Esophagus muscularis mucosa (tissue), 4 donors: ENCODE results near the gene TAGLN2. TPM values are rescaled to one million over a fixed set of nuclear protein-coding genes. Genes with fewer than 3 reads are reported as not detected.

ENCODE experiments used
- DNase-seq: peaks from one replicate; pipeline ENCODE4 v3.0.0-alpha.2; 2017; ENCODE audit errors: extremely low spot score
- H3K27ac ChIP-seq, 4 donors: fragments of 200-600 bp; sonication (generic); replicated peaks in 1 of 4; 1 replicate in 3 of 4; 2 replicates in 1 of 4; pipeline ENCODE4 v1.5.1; 2016 to 2019; ENCODE audit warnings: mild to moderate bottlenecking in 1 of 4
- H3K27me3 ChIP-seq, 4 donors: fragments of 200-600 bp; sonication (generic); one replicate each; pipeline versions ENCODE4 v1.5.1 to v1.6.0; 2016 to 2019
- H3K36me3 ChIP-seq, 4 donors: fragments of 200-600 bp; sonication (generic); one replicate each; pipeline ENCODE4 v1.5.1; 2016 to 2019
- H3K4me1 ChIP-seq, 4 donors: fragments of 200-600 bp; sonication (generic); one replicate each; pipeline ENCODE4 v1.5.1; 2016 to 2019
- H3K4me3 ChIP-seq, 4 donors: fragments of 200-600 bp; sonication (generic); 1 replicate in 2 of 4; 2 replicates in 2 of 4; pipeline ENCODE4 v1.5.1; 2016 to 2019; ENCODE audit warnings: mild to moderate bottlenecking in 4 of 4, moderate library complexity in 1 of 4
- H3K9me3 ChIP-seq, 4 donors: fragments of 200-600 bp; sonication (generic); 1 replicate in 3 of 4; 2 replicates in 1 of 4; pipeline ENCODE4 v1.5.1; 2016 to 2019
- EP300 ChIP-seq: sonication (generic); formaldehyde crosslinking; IDR thresholded peaks from one replicate; pipeline ENCODE4 v1.6.1; 2017; ENCODE audit warnings: antibody characterized with exemption
- POLR2A ChIP-seq: fragments of 450-650 bp; IDR thresholded peaks from one replicate; pipeline ENCODE4 v1.6.1; 2017; ENCODE audit warnings: antibody characterized with exemption, moderate library complexity, mild to moderate bottlenecking, low read depth
- POLR2AphosphoS5 ChIP-seq, 2 donors: sonication (generic); formaldehyde crosslinking; IDR thresholded peaks; one replicate each; pipeline ENCODE4 v1.6.1; 2017; ENCODE audit warnings: antibody characterized with exemption in 2 of 2
- WGBS: methylation state at CpG from one replicate; pipeline ENCODE4 v1.1.5; 2018; 5-methylcytosine and 5-hydroxymethylcytosine counted together
- intact Hi-C: fragments of 100-400 bp; cut with DNase I; formaldehyde crosslinking; loops from one replicate; pipeline ENCODE4 v1.15.1; 2023
- total RNA-seq, 4 donors: library from RNA; depleted of rRNA; stranded (reverse); fragments of >200 nt; gene quantifications; one replicate each; pipeline versions ENCODE4 v1.1.0 to v1.2.1, GENCODE V29; 2016
- TF ChIP-seq, protein P1 (sequence below), 3 experiments: fragments of 200-600 bp in 2 of 3; fragments of 450-650 bp in 1 of 3; sonication (generic) in 2 of 3; IDR thresholded peaks; one replicate each; pipeline ENCODE4 v1.5.1; 2017 to 2019; ENCODE audit warnings: antibody characterized with exemption in 3 of 3, mild to moderate bottlenecking in 2 of 3, moderate library complexity in 1 of 3

Gene TAGLN2
- total RNA-seq, 4 donors from 2014 or later = 125 to 276 (median 228) TPM

GRCh38 chr1:159882527-159882862, 42.8 kb downstream of the TAGLN2 start:
- H3K4me1 ChIP-seq = peaks cover 3 to 12% (median 6%) of the 10 kb centered on the region in 4 donors
- no peak overlapping the region for H3K27ac ChIP-seq
- TF ChIP-seq, protein P1, sequence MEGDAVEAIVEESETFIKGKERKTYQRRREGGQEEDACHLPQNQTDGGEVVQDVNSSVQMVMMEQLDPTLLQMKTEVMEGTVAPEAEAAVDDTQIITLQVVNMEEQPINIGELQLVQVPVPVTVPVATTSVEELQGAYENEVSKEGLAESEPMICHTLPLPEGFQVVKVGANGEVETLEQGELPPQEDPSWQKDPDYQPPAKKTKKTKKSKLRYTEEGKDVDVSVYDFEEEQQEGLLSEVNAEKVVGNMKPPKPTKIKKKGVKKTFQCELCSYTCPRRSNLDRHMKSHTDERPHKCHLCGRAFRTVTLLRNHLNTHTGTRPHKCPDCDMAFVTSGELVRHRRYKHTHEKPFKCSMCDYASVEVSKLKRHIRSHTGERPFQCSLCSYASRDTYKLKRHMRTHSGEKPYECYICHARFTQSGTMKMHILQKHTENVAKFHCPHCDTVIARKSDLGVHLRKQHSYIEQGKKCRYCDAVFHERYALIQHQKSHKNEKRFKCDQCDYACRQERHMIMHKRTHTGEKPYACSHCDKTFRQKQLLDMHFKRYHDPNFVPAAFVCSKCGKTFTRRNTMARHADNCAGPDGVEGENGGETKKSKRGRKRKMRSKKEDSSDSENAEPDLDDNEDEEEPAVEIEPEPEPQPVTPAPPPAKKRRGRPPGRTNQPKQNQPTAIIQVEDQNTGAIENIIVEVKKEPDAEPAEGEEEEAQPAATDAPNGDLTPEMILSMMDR (IDR thresholded peaks at IDR 0.05) = no peak
- intact Hi-C loops = no loop called here
- no peak overlapping the region for H3K4me3 ChIP-seq
- H3K36me3 ChIP-seq = no peaks in the 10 kb centered on the region
- no peaks in the 10 kb centered on the region for H3K9me3 ChIP-seq
- H3K27me3 ChIP-seq = no peaks in the 10 kb centered on the region
- 74% methylated on average over 2 of the region's 2 CpGs for WGBS
- DNase-seq = no peak

DNA sequence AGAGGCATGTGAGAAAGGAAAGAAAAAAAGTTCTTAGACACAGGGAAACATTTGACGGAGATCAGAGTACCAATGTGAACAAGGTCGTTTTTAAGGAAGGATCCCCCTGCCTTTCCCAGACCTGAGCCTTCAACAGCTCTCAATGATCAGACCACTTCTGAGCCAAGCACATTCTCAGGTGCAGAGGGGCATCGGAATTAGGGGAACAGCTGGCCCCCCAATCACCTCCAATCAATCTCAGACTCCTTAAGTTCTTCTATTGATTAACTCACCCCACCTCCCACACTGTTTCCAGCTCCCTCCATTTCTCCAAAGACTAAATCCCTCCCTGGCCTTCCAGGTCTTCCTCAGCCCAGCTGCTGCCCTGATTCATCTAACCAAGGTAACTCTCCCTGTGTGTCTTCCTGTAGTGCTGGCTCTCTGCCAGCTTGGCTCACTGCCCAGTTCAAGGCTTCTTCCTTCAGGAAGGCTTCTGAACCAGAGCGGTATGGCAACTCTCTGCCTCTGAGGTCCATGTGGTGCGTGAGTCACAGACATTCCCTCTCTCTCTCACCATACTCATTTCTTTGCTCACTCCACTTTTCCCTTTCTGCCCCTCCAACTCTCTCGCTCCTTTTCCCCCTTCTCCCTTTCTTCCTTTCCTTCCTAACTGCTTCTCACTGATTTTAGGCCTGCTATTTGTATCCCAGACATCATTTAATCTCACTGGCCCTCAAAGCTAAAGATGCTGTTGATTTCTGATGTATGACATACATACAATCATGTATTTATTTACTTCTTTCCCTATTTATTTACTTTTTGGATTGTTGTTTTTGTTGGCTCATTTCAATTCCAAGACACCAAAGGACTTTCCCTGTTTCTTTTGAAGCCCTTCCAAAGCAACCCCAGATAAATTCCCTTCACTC, 43.4 kb downstream of the TAGLN2 start:
- H3K4me1 ChIP-seq = peaks cover 3 to 12% (median 6%) of the 10 kb centered on the region in 4 donors
- H3K4me3 ChIP-seq = no peak overlapping the region
- no peak overlapping the region for H3K27ac ChIP-seq
- intact Hi-C loops = no loop called here
- H3K27me3 ChIP-seq = peaks cover 0 to 4% (median 0%) of the 10 kb centered on the region in 4 donors
- TF ChIP-seq EP300 (no peak), POLR2AphosphoS5 (IDR thresholded peaks at IDR 0.05) (peak in 1 of 2 donors; percentile 36), POLR2A (no peak)
- TF ChIP-seq, protein P1 (IDR thresholded peaks at IDR 0.05) = no peak
- no peak for DNase-seq
- H3K9me3 ChIP-seq = no peaks in the 10 kb centered on the region
- H3K36me3 ChIP-seq = no peaks in the 10 kb centered on the region
- 59% methylated on average over 6 of the region's 6 CpGs for WGBS

DNA sequence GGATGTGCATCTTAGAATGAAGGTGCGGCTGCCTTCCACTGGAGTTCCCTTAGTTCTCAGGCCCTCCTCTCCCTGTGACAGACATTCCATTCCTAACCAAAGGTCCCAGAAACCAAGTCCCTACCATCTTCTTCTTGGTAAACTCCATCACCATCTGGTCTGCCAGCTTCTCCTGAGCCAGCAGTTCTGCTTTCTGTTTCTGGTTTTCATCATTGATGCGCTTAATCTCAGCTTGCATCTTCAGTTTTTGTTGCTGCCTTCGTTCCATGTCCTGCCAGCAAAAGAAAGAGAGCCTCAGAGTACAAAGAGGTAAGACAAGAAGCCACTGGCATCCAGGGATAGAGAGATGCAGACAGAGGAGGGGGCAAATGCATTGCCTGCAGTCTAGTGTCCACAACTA, 44.9 kb downstream of the TAGLN2 start:
- no peak overlapping the region for H3K27ac ChIP-seq
- WGBS = 87% methylated on average over 3 of the region's 3 CpGs
- no peak overlapping the region for H3K4me3 ChIP-seq
- no peak for DNase-seq
- intact Hi-C loops = no loop called here
- H3K4me1 ChIP-seq = peaks cover 3 to 12% (median 6%) of the 10 kb centered on the region in 4 donors
- H3K36me3 ChIP-seq = no peaks in the 10 kb centered on the region
- peaks cover 0 to 8% (median 0%) of the 10 kb centered on the region in 4 donors for H3K27me3 ChIP-seq
- H3K9me3 ChIP-seq = no peaks in the 10 kb centered on the region
- TF ChIP-seq POLR2AphosphoS5 (IDR thresholded peaks at IDR 0.05) (no peak), POLR2A (no peak), EP300 (no peak)
- TF ChIP-seq, protein P1 (IDR thresholded peaks at IDR 0.05) = no peak

DNA sequence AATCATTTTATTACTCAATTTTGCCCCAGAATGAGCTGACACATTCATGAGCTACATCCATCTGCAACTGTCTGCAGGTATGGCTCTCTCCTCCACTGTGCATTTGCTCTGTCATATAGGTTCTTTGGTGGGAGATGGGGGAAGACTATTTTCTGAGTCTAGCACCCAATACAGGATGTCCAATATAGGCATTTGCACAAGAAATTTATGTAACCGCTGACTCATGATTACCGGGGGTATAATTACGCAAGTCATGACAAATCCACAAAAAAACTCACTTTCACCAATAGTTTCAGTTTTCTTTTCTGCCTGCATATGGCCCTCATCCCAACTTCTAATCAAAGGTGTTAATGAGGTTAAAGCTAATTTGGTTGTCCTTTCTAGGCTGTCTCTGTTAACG, 45.3 kb downstream of the TAGLN2 start:
- H3K4me1 ChIP-seq = peaks cover 3 to 12% (median 6%) of the 10 kb centered on the region in 4 donors
- H3K36me3 ChIP-seq = no peaks in the 10 kb centered on the region
- H3K27ac ChIP-seq = no peak overlapping the region
- peaks cover 0 to 12% (median 0%) of the 10 kb centered on the region in 4 donors for H3K27me3 ChIP-seq
- H3K4me3 ChIP-seq = no peak overlapping the region
- 89% methylated on average over 4 of the region's 4 CpGs for WGBS
- H3K9me3 ChIP-seq = no peaks in the 10 kb centered on the region
- no peak for TF ChIP-seq POLR2A
- TF ChIP-seq POLR2AphosphoS5 (IDR thresholded peaks at IDR 0.05) = no peak
- TF ChIP-seq, protein P1 (IDR thresholded peaks at IDR 0.05) = no peak
- TF ChIP-seq EP300 = no peak
- no peak for DNase-seq
- intact Hi-C loops = no loop called here
